ENCODE measurements around the gene GPR78. TPM values are rescaled to one million over a fixed set of nuclear protein-coding genes. Genes with fewer than 3 reads are reported as not detected.

Gene GPR78
- total RNA-seq, 1 donor from 2014 or later: 0.09 TPM

DNA sequence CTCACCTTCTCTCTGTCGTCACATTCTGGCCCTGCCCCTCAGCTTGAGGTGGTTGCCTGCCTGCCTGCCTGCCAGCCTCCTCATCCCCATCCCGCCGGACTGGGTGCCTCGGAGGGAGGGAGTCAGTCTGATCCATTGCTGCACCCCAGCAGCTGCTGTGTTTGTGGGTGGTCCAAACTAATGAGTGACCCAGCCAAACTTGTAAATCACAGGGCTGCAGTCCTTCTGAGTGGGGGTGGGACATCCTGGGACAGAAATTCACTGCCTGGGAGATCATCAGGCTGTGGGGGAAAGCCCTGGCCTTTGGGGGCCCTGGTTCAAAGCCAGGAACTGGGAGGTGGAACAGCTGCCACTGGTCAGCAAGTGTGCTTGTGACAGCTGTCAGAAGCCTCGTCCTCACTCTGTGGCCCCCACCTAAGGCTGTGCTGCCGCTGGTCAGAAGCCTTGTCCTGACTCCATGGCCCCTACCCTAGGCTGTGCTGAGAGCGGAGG, 5.6 kb downstream of the GPR78 start:
- Histone ChIP-seq H3K4me2 (no peak overlapping the region), H3K27ac (no peak overlapping the region), H3F3A (ENCODE audit: low read depth) (peaks cover under 1% of the 10 kb centered on the region), H3K4me3 (no peak overlapping the region), H3K4me1 (peaks cover 9% of the 10 kb centered on the region), H3K27me3 (peaks cover 34% of the 10 kb centered on the region), H3K36me3 (no peaks in the 10 kb centered on the region), H3K9ac (no peak overlapping the region), H3K9me3 (ENCODE audit: low read depth) (no peaks in the 10 kb centered on the region), H2AFZ (replicated peaks) (no peak overlapping the region), H3K79me2 (ENCODE audit: low read depth) (no peaks in the 10 kb centered on the region), H4K20me1 (ENCODE audit: low read depth) (peaks cover 19% of the 10 kb centered on the region)
- no peak for DNase-seq (ENCODE audit: low spot score)
- no peaks in the 10 kb centered on the region for H3K9me3 Mint-ChIP-seq
- peaks cover 11% of the 10 kb centered on the region for H3K4me1 Mint-ChIP-seq
- no peak overlapping the region for H3K4me3 Mint-ChIP-seq
- TF ChIP-seq, protein P1, sequence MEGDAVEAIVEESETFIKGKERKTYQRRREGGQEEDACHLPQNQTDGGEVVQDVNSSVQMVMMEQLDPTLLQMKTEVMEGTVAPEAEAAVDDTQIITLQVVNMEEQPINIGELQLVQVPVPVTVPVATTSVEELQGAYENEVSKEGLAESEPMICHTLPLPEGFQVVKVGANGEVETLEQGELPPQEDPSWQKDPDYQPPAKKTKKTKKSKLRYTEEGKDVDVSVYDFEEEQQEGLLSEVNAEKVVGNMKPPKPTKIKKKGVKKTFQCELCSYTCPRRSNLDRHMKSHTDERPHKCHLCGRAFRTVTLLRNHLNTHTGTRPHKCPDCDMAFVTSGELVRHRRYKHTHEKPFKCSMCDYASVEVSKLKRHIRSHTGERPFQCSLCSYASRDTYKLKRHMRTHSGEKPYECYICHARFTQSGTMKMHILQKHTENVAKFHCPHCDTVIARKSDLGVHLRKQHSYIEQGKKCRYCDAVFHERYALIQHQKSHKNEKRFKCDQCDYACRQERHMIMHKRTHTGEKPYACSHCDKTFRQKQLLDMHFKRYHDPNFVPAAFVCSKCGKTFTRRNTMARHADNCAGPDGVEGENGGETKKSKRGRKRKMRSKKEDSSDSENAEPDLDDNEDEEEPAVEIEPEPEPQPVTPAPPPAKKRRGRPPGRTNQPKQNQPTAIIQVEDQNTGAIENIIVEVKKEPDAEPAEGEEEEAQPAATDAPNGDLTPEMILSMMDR (IDR thresholded peaks at IDR 0.05): no peak
- TF ChIP-seq EZH2 (IDR thresholded peaks at IDR 0.05) (no peak), EZH2phosphoT487 (IDR thresholded peaks at IDR 0.05) (no peak)
- H3K27ac Mint-ChIP-seq: no peak overlapping the region
- H3K36me3 Mint-ChIP-seq: no peaks in the 10 kb centered on the region
- peaks cover 47% of the 10 kb centered on the region for H3K27me3 Mint-ChIP-seq (ENCODE audit: insufficient read depth, low read depth)

DNA sequence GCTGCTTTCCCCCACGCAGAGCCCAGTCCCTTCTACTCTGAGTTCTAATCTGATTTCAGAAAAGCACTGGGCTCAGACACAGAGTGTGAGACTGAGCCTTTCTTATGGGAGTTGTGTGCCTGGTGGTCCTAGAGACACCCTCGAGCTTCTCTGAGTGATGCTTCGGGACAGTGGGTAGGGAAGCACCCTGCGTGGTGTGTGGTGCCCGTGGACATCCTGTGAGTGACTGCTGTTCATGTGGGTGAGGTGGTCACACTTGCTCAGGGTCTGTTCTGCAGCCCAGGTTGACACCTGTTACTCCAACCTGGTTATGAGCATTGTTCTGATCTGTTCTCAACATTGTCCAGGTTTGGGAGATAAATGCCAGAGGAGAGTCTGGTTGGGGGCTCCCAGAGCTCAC, 6.1 kb downstream of the GPR78 start:
- peaks cover 51% of the 10 kb centered on the region for H3K27me3 Mint-ChIP-seq (ENCODE audit: insufficient read depth, low read depth)

DNA sequence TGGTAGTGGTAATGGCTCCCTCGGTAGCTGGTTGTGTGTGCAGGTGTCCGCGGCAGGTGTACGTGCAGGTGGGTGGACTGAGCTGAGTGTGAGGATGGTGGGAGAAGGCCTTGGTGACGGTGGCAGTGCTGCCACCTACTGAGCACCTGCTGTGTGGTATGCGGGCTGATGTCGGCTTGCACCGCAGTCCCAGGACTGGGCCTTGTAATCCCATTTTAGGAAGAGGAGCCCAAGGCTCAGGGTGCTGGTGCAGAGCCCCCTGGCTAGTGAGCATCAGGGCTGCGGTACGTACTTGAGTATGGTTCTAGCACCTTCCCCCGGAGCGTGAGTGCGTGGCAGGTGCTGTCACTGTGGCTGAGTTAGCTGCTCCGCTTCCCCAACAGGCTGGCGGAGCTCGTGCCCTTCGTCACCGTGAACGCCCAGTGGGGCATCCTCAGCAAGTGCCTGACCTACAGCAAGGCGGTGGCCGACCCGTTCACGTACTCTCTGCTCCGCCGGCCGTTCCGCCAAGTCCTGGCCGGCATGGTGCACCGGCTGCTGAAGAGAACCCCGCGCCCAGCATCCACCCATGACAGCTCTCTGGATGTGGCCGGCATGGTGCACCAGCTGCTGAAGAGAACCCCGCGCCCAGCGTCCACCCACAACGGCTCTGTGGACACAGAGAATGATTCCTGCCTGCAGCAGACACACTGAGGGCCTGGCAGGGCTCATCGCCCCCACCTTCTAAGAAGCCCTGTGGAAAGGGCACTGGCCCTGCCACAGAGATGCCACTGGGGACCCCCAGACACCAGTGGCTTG, 6.7 kb downstream of the GPR78 start:
- Histone ChIP-seq H3K4me1 (peaks cover 17% of the 10 kb centered on the region), H3K4me3 (no peak overlapping the region), H3K9me3 (ENCODE audit: low read depth) (no peaks in the 10 kb centered on the region), H2AFZ (replicated peaks) (no peak overlapping the region), H3K27me3 (peaks cover 34% of the 10 kb centered on the region), H3K9ac (no peak overlapping the region), H3K27ac (no peak overlapping the region), H3K79me2 (ENCODE audit: low read depth) (no peaks in the 10 kb centered on the region), H4K20me1 (ENCODE audit: low read depth) (peaks cover 8% of the 10 kb centered on the region), H3F3A (ENCODE audit: low read depth) (no peaks in the 10 kb centered on the region), H3K36me3 (no peaks in the 10 kb centered on the region), H3K4me2 (no peak overlapping the region)
- H3K4me1 Mint-ChIP-seq: peaks cover 19% of the 10 kb centered on the region
- peak overlapping the region; percentile 26 for H3K27ac Mint-ChIP-seq
- DNase-seq (ENCODE audit: low spot score): no peak
- H3K9me3 Mint-ChIP-seq: no peaks in the 10 kb centered on the region
- H3K36me3 Mint-ChIP-seq: no peaks in the 10 kb centered on the region
- TF ChIP-seq EZH2phosphoT487 (IDR thresholded peaks at IDR 0.05): no peak
- TF ChIP-seq, protein P1 (IDR thresholded peaks at IDR 0.05): peak; percentile 23
- H3K27me3 Mint-ChIP-seq (ENCODE audit: insufficient read depth, low read depth): peaks cover 55% of the 10 kb centered on the region
- no peak overlapping the region for H3K4me3 Mint-ChIP-seq

More for the DNA sequence above, 6.1 kb downstream of the GPR78 start:
- Mint-ChIP-seq H3K4me3 (no peak overlapping the region), H3K9me3 (no peaks in the 10 kb centered on the region), H3K36me3 (no peaks in the 10 kb centered on the region), H3K4me1 (peaks cover 13% of the 10 kb centered on the region), H3K27ac (peak overlapping the region; percentile 26)
- peaks cover 34% of the 10 kb centered on the region for H3K27me3 ChIP-seq
- no peaks in the 10 kb centered on the region for H3K9me3 ChIP-seq (ENCODE audit: low read depth)
- H3K4me1 ChIP-seq: peaks cover 11% of the 10 kb centered on the region
- H3K4me3 ChIP-seq: no peak overlapping the region
- no peaks in the 10 kb centered on the region for H3F3A ChIP-seq (ENCODE audit: low read depth)
- H3K27ac ChIP-seq: no peak overlapping the region
- DNase-seq (ENCODE audit: low spot score): no peak
- H4K20me1 ChIP-seq (ENCODE audit: low read depth): peaks cover 14% of the 10 kb centered on the region
- H3K36me3 ChIP-seq: no peaks in the 10 kb centered on the region
- H3K4me2 ChIP-seq: no peak overlapping the region
- TF ChIP-seq EZH2phosphoT487 (IDR thresholded peaks at IDR 0.05): no peak
- TF ChIP-seq, protein P1 (IDR thresholded peaks at IDR 0.05): no peak
- TF ChIP-seq EZH2 (IDR thresholded peaks at IDR 0.05): no peak
- H3K79me2 ChIP-seq (ENCODE audit: low read depth): no peaks in the 10 kb centered on the region
- H2AFZ ChIP-seq (replicated peaks): no peak overlapping the region
- H3K9ac ChIP-seq: no peak overlapping the region

All from neural progenitor cell (in vitro differentiated cells).